ENCODE measurements around the gene RMI2. TPM values are rescaled to one million over a fixed set of nuclear protein-coding genes. Genes with fewer than 3 reads are reported as not detected.
A peak's percentile ranks its signal among the peaks of the same experiment; 100 is the strongest.

The RMI2 gene
- total RNA-seq, 1 donor from 2014 or later = 49.8 TPM

DNA sequence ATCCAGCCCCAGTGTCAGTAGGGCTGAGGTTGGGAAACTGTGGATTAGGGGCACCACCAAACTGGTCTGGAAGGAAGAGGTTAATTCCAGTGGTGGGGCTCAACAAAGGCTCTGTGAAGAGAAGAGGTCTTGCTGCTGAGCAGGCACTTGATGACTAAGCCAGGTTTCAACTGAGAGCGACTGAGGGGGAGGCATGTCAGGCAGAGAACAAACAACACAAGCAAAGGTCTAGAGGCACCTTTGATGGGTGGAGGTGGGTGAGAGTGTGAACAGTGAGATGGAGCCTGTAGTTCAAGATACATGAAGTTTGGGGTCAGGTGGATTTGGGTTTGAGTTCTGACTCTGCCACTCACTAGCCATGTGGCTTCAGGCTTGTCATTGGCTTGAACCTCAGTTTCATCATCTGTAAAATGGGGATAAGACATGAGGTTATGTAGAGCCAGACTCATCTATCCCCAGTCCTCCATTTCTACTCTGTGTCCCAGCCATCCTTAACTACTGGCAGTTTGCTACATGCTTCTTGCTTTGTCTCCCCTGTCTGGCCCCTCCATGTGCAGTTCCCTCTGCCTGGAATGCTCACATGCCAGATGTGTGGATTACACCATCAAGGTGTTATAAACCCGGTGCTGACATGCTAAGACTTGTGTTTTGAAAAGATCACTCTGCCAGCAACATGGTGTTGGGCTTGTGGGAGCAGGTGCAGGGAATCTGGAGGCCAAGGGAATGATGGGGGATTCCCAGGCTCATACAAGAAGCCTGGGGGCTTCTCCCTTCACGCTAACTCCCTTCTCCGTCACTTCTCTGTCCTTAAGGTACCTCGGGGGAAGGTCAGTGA lies 3.0 kb upstream of the RMI2 start:
- DNase-seq (ENCODE audit: low spot score) = no peak
- H3K4me1 Mint-ChIP-seq (ENCODE audit: low read depth) = peaks cover 32% of the 10 kb centered on the region
- H3K27ac Mint-ChIP-seq = no peak overlapping the region
- H3K4me3 Mint-ChIP-seq = no peak overlapping the region
- peaks cover 2% of the 10 kb centered on the region for H3K27me3 Mint-ChIP-seq (ENCODE audit: insufficient read depth)
- H3K36me3 Mint-ChIP-seq (ENCODE audit: low read depth) = peaks cover 3% of the 10 kb centered on the region
- no peaks in the 10 kb centered on the region for H3K9me3 Mint-ChIP-seq
- intact Hi-C loops (cut with micrococcal nuclease) = no loop called here

- Mint-ChIP-seq H3K4me3 (peak overlapping the region; percentile 89), H3K4me1 (ENCODE audit: low read depth) (peaks cover 65% of the 10 kb centered on the region), H3K27ac (no peak overlapping the region), H3K36me3 (ENCODE audit: low read depth) (peaks cover 29% of the 10 kb centered on the region), H3K27me3 (ENCODE audit: insufficient read depth) (peaks cover 4% of the 10 kb centered on the region), H3K9me3 (no peaks in the 10 kb centered on the region)
- intact Hi-C loops (cut with micrococcal nuclease) = no loop called here
- no peak for DNase-seq (ENCODE audit: low spot score)
Observed at GRCh38 chr16:11346700-11347319, 1.6 kb downstream of the RMI2 start.

GRCh38 chr16:11347831-11348230 lies 2.6 kb downstream of the RMI2 start:
- Mint-ChIP-seq H3K27ac (no peak overlapping the region), H3K4me1 (ENCODE audit: low read depth) (peaks cover 55% of the 10 kb centered on the region), H3K4me3 (no peak overlapping the region), H3K36me3 (ENCODE audit: low read depth) (peaks cover 31% of the 10 kb centered on the region), H3K9me3 (no peaks in the 10 kb centered on the region), H3K27me3 (ENCODE audit: insufficient read depth) (peaks cover 4% of the 10 kb centered on the region)
- intact Hi-C loops (cut with micrococcal nuclease) = no loop called here
- DNase-seq (ENCODE audit: low spot score) = no peak

DNA sequence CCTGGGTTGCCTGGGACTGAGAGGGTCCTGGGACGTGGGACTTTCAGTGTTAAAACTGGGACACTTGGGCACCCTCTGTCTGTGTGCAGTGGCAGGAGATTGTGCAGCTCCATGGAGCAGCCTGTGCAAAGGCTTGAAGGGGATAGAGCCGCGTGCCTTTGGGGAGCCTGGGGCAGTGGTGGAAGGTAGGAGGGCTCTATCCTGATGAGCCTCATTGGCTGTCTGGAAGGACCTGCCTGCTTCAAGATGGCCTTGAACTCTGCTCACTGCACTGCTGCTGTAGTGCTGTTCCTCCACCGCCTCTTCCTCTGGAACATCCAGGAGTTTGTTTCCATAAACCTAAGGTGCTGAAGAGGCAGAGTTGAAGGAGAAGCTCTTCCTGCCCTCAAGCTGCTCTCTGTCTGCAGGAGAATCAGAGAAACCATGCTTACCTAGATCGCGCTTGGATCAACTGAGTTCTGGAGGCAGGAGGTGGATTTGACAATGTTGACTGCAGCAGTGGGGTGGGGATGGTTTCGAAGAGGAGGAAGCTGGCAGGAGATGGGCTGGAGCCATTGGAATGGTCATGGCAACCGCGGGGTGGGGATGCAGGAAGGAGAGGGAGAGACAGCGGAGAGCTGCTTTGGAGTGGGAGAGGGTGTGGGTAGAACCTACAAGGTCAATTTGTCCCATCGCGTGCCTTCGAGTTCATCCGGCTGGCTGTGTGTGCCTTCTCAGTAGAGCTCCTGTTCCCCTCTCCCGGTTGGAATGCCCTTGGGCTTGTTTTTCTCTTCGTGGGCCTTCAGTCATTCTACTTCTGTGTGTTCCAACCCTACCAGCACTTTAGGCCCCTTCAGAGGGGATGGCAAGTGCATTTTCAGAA lies 3.7 kb downstream of the RMI2 start:
- peaks cover 4% of the 10 kb centered on the region for H3K27me3 Mint-ChIP-seq (ENCODE audit: insufficient read depth)
- H3K36me3 Mint-ChIP-seq (ENCODE audit: low read depth) = peaks cover 41% of the 10 kb centered on the region
- peaks cover 61% of the 10 kb centered on the region for H3K4me1 Mint-ChIP-seq (ENCODE audit: low read depth)
- intact Hi-C loops (cut with micrococcal nuclease) = no loop called here
- H3K4me3 Mint-ChIP-seq = no peak overlapping the region
- no peak for DNase-seq (ENCODE audit: low spot score)
- no peak overlapping the region for H3K27ac Mint-ChIP-seq
- H3K9me3 Mint-ChIP-seq = no peaks in the 10 kb centered on the region

DNA sequence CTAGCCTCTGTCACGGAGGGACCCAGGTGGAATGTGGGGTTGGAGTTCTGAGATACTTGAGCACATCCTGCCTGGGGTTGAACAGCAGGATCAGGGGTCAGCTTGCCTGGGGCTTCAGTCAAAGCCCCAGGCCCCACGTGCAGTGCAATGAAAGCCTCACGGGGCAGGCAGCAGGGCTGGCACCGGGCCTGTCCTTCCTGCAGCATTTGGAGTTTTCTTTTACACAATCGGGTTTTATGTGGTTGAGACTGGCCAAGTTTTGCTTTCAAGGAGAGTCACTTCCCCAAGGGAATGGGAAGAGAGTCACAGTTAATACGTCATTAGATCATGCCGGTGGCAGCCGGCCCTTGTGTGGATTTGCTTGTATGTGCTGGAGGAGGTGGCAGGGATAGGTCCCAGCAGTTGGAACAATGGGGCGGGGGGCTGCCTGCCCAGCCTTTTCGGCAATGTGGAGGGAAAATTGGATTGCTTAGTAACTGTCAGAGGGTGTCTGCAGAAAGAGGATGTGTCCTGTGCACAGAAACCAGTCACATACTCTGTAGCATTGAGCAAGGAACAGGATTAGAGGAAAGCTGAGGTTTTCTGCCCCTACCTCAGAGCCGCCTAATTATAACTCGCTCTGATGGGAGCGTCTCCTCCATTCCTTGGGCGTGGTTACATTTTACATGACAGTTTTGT lies 4.5 kb downstream of the RMI2 start:
- Mint-ChIP-seq H3K27me3 (ENCODE audit: insufficient read depth) (peaks cover 4% of the 10 kb centered on the region), H3K27ac (no peak overlapping the region), H3K9me3 (no peaks in the 10 kb centered on the region), H3K4me3 (no peak overlapping the region), H3K36me3 (ENCODE audit: low read depth) (peaks cover 41% of the 10 kb centered on the region), H3K4me1 (ENCODE audit: low read depth) (peaks cover 69% of the 10 kb centered on the region)
- intact Hi-C loops (cut with micrococcal nuclease) = no loop called here
- DNase-seq (ENCODE audit: low spot score) = no peak

DNA sequence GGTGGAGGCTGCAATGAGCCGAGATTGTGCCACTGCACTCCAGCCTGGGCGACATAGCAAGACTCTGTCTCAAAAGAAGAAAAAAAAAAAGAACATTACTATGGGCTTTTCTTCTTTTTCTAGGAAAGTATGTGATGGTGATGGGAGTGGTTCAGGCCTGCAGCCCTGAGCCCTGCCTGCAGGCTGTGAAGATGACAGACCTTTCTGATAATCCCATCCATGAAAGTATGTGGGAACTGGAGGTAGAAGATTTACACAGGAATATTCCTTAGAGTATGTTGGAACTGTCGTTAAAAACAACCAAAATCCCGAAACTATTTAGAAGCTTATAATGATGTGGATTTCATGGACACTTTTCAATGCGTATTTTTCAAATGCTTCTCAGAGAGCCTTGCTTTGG lies 5.3 kb downstream of the RMI2 start:
- intact Hi-C loops (cut with micrococcal nuclease) = no loop called here
- DNase-seq (ENCODE audit: low spot score) = no peak
- Mint-ChIP-seq H3K27me3 (ENCODE audit: insufficient read depth) (peaks cover 4% of the 10 kb centered on the region), H3K4me1 (ENCODE audit: low read depth) (peaks cover 73% of the 10 kb centered on the region), H3K36me3 (ENCODE audit: low read depth) (peaks cover 41% of the 10 kb centered on the region), H3K9me3 (no peaks in the 10 kb centered on the region), H3K27ac (no peak overlapping the region), H3K4me3 (no peak overlapping the region)

- intact Hi-C loops (cut with micrococcal nuclease) = no loop called here
Observed at GRCh38 chr16:11350921-11351335, 5.7 kb downstream of the RMI2 start.

DNA sequence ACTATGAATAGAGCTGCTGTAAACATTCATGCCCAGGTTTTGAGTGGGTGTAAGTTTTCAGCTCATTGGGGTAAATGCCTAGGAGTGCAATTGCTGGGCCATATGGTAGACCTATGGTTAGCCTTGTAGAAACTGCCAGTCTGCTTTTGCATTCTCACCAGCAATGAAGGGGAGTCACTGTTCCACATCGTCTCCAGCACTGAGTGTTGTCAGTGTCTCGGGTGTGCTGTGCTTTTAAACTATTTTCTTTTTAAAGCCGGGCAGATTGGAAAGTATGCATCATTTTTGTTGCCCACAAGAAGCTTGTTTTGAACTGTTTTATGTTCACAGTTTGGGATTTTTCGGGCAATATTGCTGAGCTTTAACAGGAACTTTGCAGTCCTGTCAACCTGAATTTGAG lies 7.9 kb downstream of the RMI2 start:
- H3K27ac Mint-ChIP-seq = peak overlapping the region; percentile 42
- H3K4me3 Mint-ChIP-seq = no peak overlapping the region
- H3K9me3 Mint-ChIP-seq = no peaks in the 10 kb centered on the region
- H3K27me3 Mint-ChIP-seq (ENCODE audit: insufficient read depth) = peaks cover 7% of the 10 kb centered on the region
- no peak for DNase-seq (ENCODE audit: low spot score)
- H3K36me3 Mint-ChIP-seq (ENCODE audit: low read depth) = peaks cover 37% of the 10 kb centered on the region
- intact Hi-C loops (cut with micrococcal nuclease) = no loop called here
- H3K4me1 Mint-ChIP-seq (ENCODE audit: low read depth) = peaks cover 78% of the 10 kb centered on the region

More at GRCh38 chr16:11350921-11351335, 5.7 kb downstream of the RMI2 start:
- no peak overlapping the region for H3K27ac Mint-ChIP-seq
- peaks cover 4% of the 10 kb centered on the region for H3K27me3 Mint-ChIP-seq (ENCODE audit: insufficient read depth)
- no peak for DNase-seq (ENCODE audit: low spot score)
- peaks cover 41% of the 10 kb centered on the region for H3K36me3 Mint-ChIP-seq (ENCODE audit: low read depth)
- peaks cover 77% of the 10 kb centered on the region for H3K4me1 Mint-ChIP-seq (ENCODE audit: low read depth)
- no peaks in the 10 kb centered on the region for H3K9me3 Mint-ChIP-seq
- no peak overlapping the region for H3K4me3 Mint-ChIP-seq

DNA sequence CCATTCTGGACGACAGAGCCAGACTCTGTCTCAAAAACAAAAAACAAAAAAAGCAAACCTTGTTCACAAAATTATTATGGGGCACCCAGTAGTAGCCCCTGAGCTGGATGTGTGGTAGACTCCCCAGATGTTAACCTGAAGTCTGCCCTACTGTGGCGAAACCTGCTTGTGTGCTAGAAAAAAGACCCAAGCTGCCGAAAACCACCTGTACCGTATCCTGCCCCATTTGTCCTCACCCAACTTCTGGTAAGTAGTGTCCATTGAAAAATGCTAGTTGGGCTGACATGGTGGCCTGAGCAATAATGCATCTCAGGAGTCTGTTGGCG lies 9.1 kb downstream of the RMI2 start:
- no peaks in the 10 kb centered on the region for H3K9me3 Mint-ChIP-seq
- H3K36me3 Mint-ChIP-seq (ENCODE audit: low read depth) = peaks cover 28% of the 10 kb centered on the region
- H3K4me3 Mint-ChIP-seq = peak overlapping the region; percentile 71
- intact Hi-C loops (cut with micrococcal nuclease) = loop anchor here (1.0 to 2.0 kb wide), 9 partner anchors 9 to 400 kb away; partner anchors contain the start of gene RMI2
- H3K27ac Mint-ChIP-seq = peak overlapping the region; percentile 83
- no peak for DNase-seq (ENCODE audit: low spot score)
- peaks cover 7% of the 10 kb centered on the region for H3K27me3 Mint-ChIP-seq (ENCODE audit: insufficient read depth)
- H3K4me1 Mint-ChIP-seq (ENCODE audit: low read depth) = peaks cover 66% of the 10 kb centered on the region

DNA sequence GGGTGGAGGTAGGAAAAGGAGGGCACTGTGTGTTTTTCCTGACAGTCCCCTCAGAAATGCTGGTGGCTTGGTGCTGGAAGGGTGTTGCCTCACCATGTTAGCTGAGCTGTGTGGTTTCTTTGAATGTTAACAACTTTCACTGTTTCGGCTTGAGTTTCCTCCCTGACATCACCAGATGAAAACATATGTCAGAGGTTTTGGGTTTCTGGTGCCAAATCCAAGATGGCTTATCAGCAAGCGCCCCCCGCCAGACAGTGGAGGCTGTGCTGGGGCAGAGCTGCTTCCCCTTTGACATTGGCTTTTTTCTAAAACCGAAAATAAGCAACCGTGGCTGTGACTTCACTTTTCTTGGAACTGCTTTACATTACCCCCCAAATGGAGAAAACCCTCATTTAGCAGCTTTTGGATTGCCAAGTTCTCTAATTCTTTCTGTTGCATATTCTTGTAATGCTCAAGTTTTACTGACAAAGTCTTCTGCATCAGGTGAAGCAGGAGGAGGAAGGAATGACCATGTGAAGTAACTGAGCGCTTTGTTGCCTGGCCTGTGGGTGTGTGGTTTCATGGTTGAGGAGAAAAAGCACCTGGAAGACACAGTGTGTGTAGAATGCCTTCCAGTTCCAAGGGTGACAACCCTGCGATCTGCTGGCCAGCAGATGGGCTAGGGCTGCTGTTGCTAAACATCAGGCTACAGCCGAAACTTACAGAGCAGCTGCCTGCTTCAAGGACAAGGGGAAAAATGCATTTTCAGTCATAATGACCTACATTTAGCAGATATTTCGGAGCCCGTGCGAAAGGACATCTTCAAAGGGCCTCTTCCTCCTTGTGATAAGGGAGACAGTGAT lies 9.7 kb downstream of the RMI2 start:
- intact Hi-C loops (cut with micrococcal nuclease) = loop anchor here (1.0 to 2.0 kb wide), 13 partner anchors 10 to 400 kb away; partner anchors contain the start of gene RMI2
- Mint-ChIP-seq H3K27ac (peak overlapping the region; percentile 83), H3K27me3 (ENCODE audit: insufficient read depth) (peaks cover 4% of the 10 kb centered on the region), H3K9me3 (no peaks in the 10 kb centered on the region), H3K36me3 (ENCODE audit: low read depth) (peaks cover 27% of the 10 kb centered on the region), H3K4me3 (peak overlapping the region; percentile 71), H3K4me1 (ENCODE audit: low read depth) (peaks cover 64% of the 10 kb centered on the region)
- peak; percentile 80 for DNase-seq (ENCODE audit: low spot score)

GRCh38 chr16:11355862-11356261 lies 10.6 kb downstream of the RMI2 start:
- H3K36me3 Mint-ChIP-seq (ENCODE audit: low read depth) = peaks cover 20% of the 10 kb centered on the region
- H3K27ac Mint-ChIP-seq = peak overlapping the region; percentile 36
- H3K9me3 Mint-ChIP-seq = no peaks in the 10 kb centered on the region
- peaks cover 4% of the 10 kb centered on the region for H3K27me3 Mint-ChIP-seq (ENCODE audit: insufficient read depth)
- intact Hi-C loops (cut with micrococcal nuclease) = loop anchor here (1.0 to 2.0 kb wide), 6 partner anchors 15 to 401 kb away; no protein-coding TSS in a partner anchor
- H3K4me3 Mint-ChIP-seq = peak overlapping the region; percentile 12
- DNase-seq (ENCODE audit: low spot score) = no peak
- peaks cover 62% of the 10 kb centered on the region for H3K4me1 Mint-ChIP-seq (ENCODE audit: low read depth)

Measured in activated T-helper 1 cell treated with anti-CD3 and anti-CD28 coated beads, Interleukin-12 subunit alpha, Interleukin-12 subunit beta, Interleukin-2, Interleukin-4 antibody, amounts not matched to agents 30 ng/mL and 10 ng/mL and 1 ng/mL, durations not matched to agents 14 hours and 24 hours and 36 hours (primary cell).